ENCODE measurements around the gene CGB7.
"Not testable (repeated sequence)": the region's sequence is repeated elsewhere in the genome, so short reads cannot be mapped to it uniquely, and the experiment has no call there.

The CGB7 gene

DNA sequence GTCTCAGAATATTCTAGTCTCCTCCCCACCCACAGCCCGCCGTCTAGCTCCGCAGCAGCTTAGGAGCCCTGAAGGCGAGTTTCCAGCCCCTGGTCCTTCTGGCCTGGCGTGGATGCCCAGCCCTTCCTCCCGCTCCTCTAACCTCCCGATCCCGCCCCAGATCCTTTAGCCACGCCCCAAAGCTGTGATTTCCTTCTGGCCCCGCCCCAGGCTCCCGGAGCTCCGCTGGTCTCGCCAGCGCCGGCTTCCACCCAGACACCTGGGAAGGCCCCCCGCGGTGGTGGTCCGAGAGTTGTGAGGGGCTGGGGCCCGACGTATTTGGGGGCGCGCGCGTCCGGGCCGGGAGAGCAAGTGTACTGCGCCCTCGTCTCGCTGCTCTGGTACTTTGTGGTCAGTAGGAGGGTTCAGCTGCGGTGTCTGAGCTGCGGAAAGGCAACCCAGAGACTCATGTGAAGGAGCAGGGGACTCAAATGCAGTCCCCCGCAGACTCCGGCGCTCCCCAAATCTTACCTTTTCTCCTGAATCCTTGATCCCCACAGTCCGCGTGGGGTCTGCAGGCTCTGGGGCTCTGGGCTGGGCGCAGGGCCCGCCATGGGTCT, at the start of gene CGB7:
TSS of gene CGB7 (minus strand) at position 114 of the 599 bp plus-strand sequence. CDS start 2,374 bp downstream, outside the sequence.
- peak; percentile 26 for DNase-seq

DNA sequence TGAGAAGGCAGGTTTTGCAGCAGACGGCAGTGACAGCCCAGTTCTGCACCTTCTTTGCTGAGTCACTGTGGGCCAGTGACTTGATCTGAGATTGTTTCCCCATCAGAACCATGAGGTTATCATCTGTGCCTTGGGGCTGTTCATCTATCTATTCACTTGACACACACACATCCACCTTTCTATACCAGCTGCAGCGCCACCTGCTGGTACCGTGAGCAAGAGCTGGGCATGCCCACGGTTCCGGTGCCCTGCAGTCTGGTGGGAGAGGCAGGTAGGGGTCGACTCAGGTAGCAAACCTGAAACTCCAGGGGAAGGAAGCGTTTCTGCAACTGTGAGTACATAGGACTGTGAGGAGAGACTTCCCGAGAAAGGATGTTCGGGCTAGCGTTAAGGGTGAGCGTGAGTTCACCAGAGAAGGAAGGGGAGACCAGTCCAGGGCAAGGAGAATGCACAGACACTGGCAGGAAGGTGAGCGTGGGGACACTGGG, 49.1 kb upstream of the CGB7 start:
- DNase-seq = peak; percentile 61

DNA sequence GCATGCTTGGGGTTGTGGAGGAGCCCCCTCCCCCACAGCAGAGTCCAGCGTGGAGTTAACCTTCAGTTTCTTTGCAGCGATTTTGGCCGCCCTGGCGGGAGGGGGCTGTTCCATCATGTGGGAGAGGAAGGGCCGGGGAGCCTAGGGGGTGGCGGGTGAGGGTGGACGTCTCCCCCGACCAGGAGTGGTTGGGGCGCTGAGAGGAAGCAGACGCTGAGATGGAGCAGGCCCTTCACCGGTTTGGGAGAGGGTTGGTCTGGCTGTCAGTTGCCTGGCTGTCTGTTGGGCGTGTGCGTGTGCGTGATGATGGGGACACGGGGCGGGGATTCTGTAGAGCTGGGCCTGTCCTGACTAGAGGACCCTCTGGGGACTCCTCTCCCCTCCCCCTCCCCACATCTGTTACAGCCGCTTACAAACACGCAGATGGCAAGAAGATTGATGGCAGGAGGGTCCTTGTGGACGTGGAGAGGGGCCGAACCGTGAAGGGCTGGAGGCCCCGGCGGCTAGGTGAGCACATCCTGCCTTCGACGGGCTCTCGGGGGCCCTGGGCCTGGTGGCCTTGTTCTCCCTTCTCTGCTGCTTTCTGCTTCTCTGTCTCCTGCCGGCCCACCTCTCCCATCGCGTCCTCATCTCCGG, 46.8 kb upstream of the CGB7 start:
- no peak for DNase-seq

DNA sequence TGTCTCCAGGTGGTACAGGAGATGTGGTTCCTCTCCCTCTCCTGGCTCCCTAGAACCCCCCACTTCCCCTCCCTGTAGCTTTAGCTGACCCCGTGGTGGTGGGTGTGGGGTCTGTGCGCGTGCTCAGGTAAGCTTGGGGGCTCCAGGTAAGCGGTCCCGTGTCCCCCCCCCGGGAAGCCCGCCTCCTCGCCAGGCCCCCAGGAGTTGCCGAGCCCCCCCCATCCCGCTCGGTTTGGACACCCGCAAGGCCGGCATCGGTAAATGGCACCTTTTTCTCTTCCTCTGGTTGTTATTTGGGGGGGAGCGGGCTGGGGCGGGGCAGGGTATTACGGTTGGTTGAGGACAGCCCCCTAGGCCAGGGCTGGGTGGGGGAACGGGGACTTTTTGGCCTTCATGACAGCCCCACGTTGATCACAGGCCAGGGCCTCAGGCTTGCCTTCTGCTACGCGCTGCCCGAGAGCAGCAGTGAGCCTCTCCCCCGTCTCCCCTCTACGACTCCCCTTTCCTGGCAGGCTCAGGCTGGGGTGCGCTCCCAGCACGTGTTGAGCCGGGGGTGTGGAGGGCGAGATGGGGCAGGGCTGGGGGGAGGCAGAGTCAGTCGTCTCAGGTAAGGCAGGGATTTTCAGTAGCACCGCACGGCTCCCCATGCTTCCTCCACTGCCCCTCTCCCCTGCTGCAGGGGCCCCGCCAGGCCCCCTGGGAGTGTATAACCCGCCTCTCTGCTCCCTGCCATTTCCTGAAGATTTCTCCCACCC, 46.0 kb upstream of the CGB7 start:
- no peak for DNase-seq

DNA sequence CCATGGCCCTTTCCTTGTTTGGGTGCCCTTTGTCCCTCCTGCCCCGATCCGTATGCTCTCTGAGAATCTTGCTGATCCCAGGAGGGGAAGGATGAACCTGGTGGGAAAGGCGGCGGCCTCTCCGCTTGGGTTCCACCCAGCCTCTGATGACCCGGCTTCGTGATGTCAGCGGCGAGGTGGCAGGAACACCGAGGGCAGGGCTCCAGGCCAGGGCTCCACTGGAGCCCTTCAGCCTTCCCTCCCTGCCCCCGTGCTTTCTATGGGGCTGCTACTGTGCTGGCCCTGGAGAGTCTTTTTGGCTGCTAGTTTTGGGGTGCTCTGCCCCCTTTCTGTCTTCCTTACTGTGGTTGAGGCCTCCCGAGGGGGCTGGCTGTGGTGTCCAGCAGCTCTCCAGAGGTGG, 44.8 kb upstream of the CGB7 start:
- no peak for DNase-seq

- DNase-seq = no peak
Observed at GRCh38 chr19:49101160-49101559, 43.6 kb upstream of the CGB7 start.

DNA sequence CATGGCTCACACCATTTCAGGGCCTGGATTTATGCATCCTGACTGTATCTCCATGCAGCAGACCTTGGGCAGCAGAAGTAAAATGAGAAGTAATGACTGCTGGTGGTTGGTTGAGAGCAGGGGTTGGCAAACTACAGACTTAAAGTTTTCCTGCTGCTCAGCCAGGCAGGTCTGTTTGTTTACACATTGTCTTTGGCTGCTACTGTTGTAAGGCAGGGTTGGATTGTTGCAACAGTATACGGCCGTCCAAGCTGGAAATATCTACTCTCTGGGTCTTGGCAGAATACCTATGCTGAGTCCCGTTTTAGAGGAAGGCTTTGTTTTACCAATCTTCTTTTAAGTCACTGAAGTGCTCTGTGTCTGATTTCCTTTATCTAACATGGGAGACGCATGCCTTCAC, 41.2 kb upstream of the CGB7 start:
- no peak for DNase-seq

DNA sequence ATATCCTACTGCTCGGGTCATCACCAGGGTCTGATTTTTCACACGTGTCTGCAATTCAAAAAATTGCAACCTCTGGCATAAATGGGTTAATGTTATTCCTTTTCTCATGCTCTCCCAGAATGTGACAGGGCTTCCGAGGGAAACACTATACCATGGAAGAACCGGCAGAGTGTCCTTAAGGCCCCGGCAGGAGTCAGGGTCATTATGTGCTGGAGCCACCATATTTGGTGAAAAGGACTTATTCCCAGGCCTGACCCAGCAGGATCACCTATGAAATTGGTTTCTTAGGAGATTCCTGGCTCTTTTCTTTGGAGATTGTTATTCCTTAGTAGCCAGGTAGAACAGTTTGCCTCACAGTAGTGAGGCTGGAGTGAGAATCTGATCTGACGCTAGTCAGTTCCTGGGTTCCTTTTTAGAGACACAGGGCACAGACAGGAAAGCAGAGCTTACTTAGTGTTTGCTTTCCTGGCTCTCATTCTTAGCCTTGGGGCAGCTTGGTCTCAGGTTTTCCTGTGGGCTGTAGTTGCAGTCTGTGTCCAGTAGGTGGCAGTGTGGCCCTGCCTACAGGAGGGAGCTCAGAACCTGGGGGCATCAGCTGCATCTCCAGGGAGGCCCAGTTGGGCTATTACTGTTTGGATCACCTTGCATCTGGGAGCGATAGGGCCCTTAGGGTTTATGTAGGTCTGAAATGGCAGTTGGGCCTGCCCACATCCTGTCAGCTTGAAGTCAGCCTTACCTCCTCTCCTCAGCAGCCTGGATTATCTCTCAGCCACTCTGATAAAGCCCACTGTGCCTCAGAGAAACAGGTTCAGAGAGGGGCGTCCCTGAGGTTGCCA, 40.1 kb upstream of the CGB7 start:
- peak; percentile 75 for DNase-seq

DNA sequence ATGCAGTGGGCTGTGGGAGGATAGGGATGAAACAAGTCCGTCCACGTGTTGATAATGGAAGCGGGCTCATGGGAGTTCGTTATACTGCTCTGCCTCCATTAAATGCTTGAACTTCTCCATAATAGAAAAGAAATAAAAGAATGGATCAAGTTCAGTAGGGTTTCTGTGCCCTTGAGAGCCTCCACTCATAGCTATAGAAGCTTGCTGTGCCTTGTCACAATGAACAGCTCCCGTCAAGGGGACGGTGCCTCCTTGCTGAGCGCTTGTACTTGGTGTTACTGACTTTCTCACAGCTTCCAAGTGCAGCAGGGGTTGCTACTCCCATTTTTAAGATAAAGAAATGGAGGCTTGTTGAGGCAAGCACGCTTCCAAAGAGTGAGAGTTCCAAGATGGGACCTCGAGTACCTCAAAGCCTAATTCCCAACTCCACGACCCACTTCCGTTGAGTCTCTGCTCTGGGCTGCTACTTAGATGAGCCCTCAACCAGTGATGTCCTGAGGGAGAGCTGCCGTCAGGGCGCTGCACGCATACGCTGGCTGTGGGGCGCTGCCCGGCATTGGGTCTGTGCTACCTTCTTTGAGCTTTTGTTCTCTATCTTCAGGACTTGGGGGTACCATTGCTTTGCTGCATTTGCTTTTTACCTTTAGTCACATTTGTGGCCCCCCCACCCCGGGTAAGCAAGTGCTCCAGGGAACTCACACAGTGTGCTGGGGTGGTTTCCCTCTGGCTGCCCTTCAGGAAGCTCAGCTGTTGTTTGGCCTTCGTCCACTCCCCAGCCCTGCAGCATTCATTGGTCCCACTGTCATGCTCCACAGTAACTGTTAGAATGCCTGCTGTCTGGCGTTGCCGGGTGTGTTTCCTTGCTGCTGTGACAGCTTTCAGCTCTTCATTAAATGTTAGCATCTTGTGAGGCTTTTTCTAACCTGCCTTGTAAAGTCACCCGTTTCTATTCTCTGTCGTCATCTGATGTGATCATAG, 37.2 kb upstream of the CGB7 start:
- DNase-seq = no peak

GRCh38 chr19:49092686-49093085, 35.1 kb upstream of the CGB7 start:
- no peak for DNase-seq

GRCh38 chr19:49091391-49092038, 34.0 kb upstream of the CGB7 start:
- DNase-seq = no peak

DNA sequence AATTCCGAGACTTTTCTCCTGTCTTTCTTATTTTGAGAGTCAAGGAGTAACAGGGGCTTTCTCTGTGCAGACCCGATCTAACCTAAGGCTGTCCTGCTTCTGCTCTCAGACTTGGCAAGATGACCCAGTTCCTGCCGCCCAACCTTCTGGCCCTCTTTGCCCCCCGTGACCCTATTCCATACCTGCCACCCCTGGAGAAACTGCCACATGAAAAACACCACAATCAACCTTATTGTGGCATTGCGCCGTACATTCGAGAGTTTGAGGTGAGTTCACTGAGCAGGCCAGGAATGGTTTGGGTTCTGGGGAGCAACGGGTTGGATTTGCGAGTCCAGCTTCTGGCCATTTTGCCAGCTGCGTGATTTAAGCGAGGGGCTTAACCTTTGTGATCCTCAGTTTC, 28.7 kb upstream of the CGB7 start:
- no peak for DNase-seq

GRCh38 chr19:49085868-49086232, 28.3 kb upstream of the CGB7 start:
- DNase-seq = no peak

- DNase-seq = peak; percentile 99
Observed at GRCh38 chr19:49085020-49085867, 27.7 kb upstream of the CGB7 start, which contains the start of gene SNRNP70. SNRNP70 (plus strand) TSS chr19:49085451; CDS start chr19:49086415, 964 bp downstream.

GRCh38 chr19:49084206-49085019, 26.9 kb upstream of the CGB7 start:
- DNase-seq = no peak

GRCh38 chr19:49081273-49081672, 23.7 kb upstream of the CGB7 start:
- no peak for DNase-seq

- DNase-seq = no peak
Observed at GRCh38 chr19:49080392-49080791, 22.8 kb upstream of the CGB7 start.

GRCh38 chr19:49074869-49075268, 17.3 kb upstream of the CGB7 start:
- DNase-seq = not testable (repeated sequence)

All from stimulated activated CD4-positive, alpha-beta T cell treated with anti-CD3 and anti-CD28 coated beads, Interleukin-1b, Interleukin-23, amount 100 ng/mL, for 48 hours (primary cell).